GM12892 (cell line): ENCODE results near the gene ELF1.

Source experiments
- POLR2A ChIP-seq: IDR thresholded peaks from 2 replicates; pipeline ENCODE4 v1.6.1; 2011; ENCODE audit warnings: low read depth, low read length, control low read depth
- POLR2AphosphoS5 ChIP-seq: IDR thresholded peaks from 2 replicates; pipeline ENCODE4 v1.6.1; 2011; ENCODE audit warnings: low read depth, low read length, control low read depth
- TAF1 ChIP-seq: IDR thresholded peaks from 2 replicates; pipeline ENCODE4 v1.6.1; 2011; ENCODE audit warnings: low read depth, mild to moderate bottlenecking, control low read depth, low read length, borderline replicate concordance

DNA sequence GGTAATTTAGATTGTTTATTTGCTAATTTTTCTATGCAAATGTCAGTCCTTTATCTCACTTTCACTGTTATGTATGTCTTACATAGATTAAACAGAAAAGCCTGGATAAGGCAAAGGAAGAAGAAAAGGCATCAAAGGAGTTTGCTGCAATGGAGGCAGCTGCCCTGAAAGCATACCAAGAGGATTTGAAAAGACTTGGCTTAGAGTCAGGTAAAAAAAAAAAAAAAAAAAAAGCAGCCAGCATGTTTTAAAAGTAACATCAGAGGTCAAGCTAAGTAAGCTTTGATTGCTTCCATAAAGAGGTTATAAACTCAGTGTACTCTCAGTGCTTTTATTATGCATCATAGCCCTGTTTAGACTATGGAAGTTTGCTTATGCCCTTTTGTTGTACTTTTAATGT, 46.0 kb upstream of the ELF1 start:
- no peak for TF ChIP-seq POLR2A
- no peak for TF ChIP-seq POLR2AphosphoS5
- TF ChIP-seq TAF1, result no peak
